Keratinocyte (primary cell): ENCODE results near the gene DOCK3. TPM values are rescaled to one million over a fixed set of nuclear protein-coding genes. Genes with fewer than 3 reads are reported as not detected.

Experiments
- DNase-seq: peaks from one replicate; pipeline ENCODE4 v3.0.0-alpha.2; 2011; ENCODE audit warnings: low read depth, missing footprints, low spot score
- FAIRE-seq: peaks from 2 replicates; lab custom pipeline; 2011; peaks lifted over from hg19 to GRCh38; lab: Jason Lieb, UNC
- H2AFZ ChIP-seq: 2 replicates; pipeline ENCODE4 v1.6.0; 2012; ENCODE audit warnings: low read length, control low read depth, inconsistent platforms; ENCODE audit not compliant: control insufficient read depth
- H3K27ac ChIP-seq: 2 replicates; pipeline ENCODE4 v1.5.1; 2011; ENCODE audit warnings: low read length; ENCODE audit not compliant: control insufficient read depth, insufficient read depth
- H3K27me3 ChIP-seq: 3 replicates; pipeline ENCODE4 v1.6.0; 2011; ENCODE audit warnings: low read length; ENCODE audit not compliant: control insufficient read depth, insufficient read depth; ENCODE audit errors: extremely low read depth
- H3K36me3 ChIP-seq, 2 experiments: 2 replicates in 1 of 2; 3 replicates in 1 of 2; pipeline ENCODE4 v1.5.1; 2011; ENCODE audit warnings: low read length in 2 of 2, mild to moderate bottlenecking in 1 of 2; ENCODE audit not compliant: control insufficient read depth in 2 of 2, insufficient read depth in 2 of 2; ENCODE audit errors: extremely low read depth in 1 of 2
- H3K4me1 ChIP-seq: 3 replicates; pipeline ENCODE4 v1.5.1; 2011; ENCODE audit warnings: low read length; ENCODE audit not compliant: control insufficient read depth, insufficient read depth; ENCODE audit errors: extremely low read depth
- H3K4me2 ChIP-seq: 3 replicates; pipeline ENCODE4 v1.6.0; 2011; ENCODE audit warnings: low read depth, low read length; ENCODE audit not compliant: control insufficient read depth, insufficient read depth; ENCODE audit errors: extremely low read depth
- H3K4me3 ChIP-seq, 3 experiments: fragments of 200-600 bp in 1 of 3; sonication (generic) in 1 of 3; 2 replicates in 2 of 3; 3 replicates in 1 of 3; pipeline ENCODE4 v1.5.1; 2011 to 2016; ENCODE audit warnings: low read length in 3 of 3, mild to moderate bottlenecking in 3 of 3, control low read depth in 2 of 3, inconsistent platforms in 1 of 3, low read depth in 1 of 3, mixed read lengths in 1 of 3, mixed run types in 1 of 3, moderate library complexity in 1 of 3; ENCODE audit not compliant: control insufficient read depth in 2 of 3, insufficient read depth in 2 of 3; ENCODE audit errors: extremely low read depth in 1 of 3
- H3K79me2 ChIP-seq: 2 replicates; pipeline ENCODE4 v1.6.0; 2012; ENCODE audit warnings: low read length; ENCODE audit not compliant: control insufficient read depth, insufficient read depth
- H3K9ac ChIP-seq: 3 replicates; pipeline ENCODE4 v1.6.0; 2011; ENCODE audit warnings: low read length; ENCODE audit not compliant: control insufficient read depth, insufficient read depth; ENCODE audit errors: extremely low read depth
- H3K9me1 ChIP-seq: 3 replicates; pipeline ENCODE4 v1.6.0; 2011; ENCODE audit warnings: low read length; ENCODE audit not compliant: control insufficient read depth, insufficient read depth; ENCODE audit errors: extremely low read depth
- H3K9me3 ChIP-seq: 2 replicates; pipeline ENCODE4 v1.5.1; 2012; ENCODE audit warnings: low read depth, low read length; ENCODE audit not compliant: control insufficient read depth
- H4K20me1 ChIP-seq: 3 replicates; pipeline ENCODE4 v1.6.0; 2011; ENCODE audit warnings: low read length; ENCODE audit not compliant: control insufficient read depth, insufficient read depth; ENCODE audit errors: extremely low read depth
- EZH2 ChIP-seq: IDR thresholded peaks from one replicate; pipeline ENCODE4 v1.6.1; 2012; ENCODE audit warnings: inconsistent platforms, mild to moderate bottlenecking, low read length, moderate library complexity
- dilution Hi-C: fragments of 300-500 bp; cut with MboI; formaldehyde crosslinking; loops from one replicate; pipeline ENCODE4 v1.7.0; 2020; ENCODE audit warnings: low sequenced_read_pairs; ENCODE audit not compliant: extremely low pct_ligation_motif_present
- polyA plus RNA-seq, 5 experiments: library from polyadenylated mRNA; depleted of rRNA in 3 of 5; stranded (reverse) in 3 of 5; stranded (forward) in 1 of 5; unstranded in 1 of 5; fragments of >200 nt; gene quantifications; 1 replicate in 1 of 5; 2 replicates in 3 of 5; 3 replicates in 1 of 5; pipeline versions ENCODE4 v1.2.1 to v1.2.3, GENCODE V29; 2011 to 2012; ENCODE audit warnings: missing spikeins in 2 of 5, low read depth in 1 of 5, low replicate concordance in 1 of 5
- TF ChIP-seq, protein P1 (sequence below), 3 experiments: IDR thresholded peaks in 1 of 3; conservative IDR thresholded peaks in 1 of 3; optimal IDR thresholded peaks in 1 of 3; 2 replicates in 2 of 3; 3 replicates in 1 of 3; pipeline versions ENCODE3 to v1.5.1; 2011; ENCODE audit warnings: low read length in 3 of 3, mild to moderate bottlenecking in 3 of 3, moderate library complexity in 2 of 3, control low read depth in 1 of 3, inconsistent platforms in 1 of 3; ENCODE audit not compliant: insufficient read depth in 2 of 3; ENCODE audit errors: extremely low read depth in 1 of 3

The DOCK3 gene
- polyA plus RNA-seq, 1 donor (not counting 4 experiments of a cell fraction or from before 2014, with no cell fraction given), result 0.10 TPM

DNA sequence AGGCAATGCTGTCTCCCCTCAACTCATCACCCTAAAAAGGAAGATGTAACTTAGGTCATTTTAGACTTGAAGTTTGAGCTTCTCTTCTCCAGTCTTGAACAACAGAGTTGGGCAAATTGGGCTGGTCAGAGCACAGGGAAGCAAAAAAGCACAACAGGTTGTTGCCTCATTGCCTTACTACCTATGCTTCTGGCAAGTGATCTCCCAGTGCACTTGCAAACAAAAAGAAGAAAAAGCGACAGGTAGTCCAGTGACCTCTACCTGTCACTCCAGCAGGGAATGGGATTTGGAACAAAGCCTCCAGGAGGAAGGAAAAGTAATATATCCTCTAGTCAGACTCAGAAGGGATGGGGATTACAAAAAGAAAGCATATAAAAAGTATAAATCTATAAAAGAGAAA lies 550.1 kb downstream of the DOCK3 start:
- FAIRE-seq (no peak), DNase-seq (no peak)
- H3K4me3 ChIP-seq, result no peak overlapping the region
- no peaks in the 10 kb centered on the region for H3K36me3 ChIP-seq
- no peaks in the 10 kb centered on the region for H3K27me3 ChIP-seq
- H4K20me1 ChIP-seq, result no peaks in the 10 kb centered on the region
- no peak overlapping the region for H3K4me2 ChIP-seq
- dilution Hi-C loops, result no loop called here
- TF ChIP-seq, protein P1, sequence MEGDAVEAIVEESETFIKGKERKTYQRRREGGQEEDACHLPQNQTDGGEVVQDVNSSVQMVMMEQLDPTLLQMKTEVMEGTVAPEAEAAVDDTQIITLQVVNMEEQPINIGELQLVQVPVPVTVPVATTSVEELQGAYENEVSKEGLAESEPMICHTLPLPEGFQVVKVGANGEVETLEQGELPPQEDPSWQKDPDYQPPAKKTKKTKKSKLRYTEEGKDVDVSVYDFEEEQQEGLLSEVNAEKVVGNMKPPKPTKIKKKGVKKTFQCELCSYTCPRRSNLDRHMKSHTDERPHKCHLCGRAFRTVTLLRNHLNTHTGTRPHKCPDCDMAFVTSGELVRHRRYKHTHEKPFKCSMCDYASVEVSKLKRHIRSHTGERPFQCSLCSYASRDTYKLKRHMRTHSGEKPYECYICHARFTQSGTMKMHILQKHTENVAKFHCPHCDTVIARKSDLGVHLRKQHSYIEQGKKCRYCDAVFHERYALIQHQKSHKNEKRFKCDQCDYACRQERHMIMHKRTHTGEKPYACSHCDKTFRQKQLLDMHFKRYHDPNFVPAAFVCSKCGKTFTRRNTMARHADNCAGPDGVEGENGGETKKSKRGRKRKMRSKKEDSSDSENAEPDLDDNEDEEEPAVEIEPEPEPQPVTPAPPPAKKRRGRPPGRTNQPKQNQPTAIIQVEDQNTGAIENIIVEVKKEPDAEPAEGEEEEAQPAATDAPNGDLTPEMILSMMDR (optimal IDR thresholded peaks at IDR 0.05 in 1 of 3, IDR thresholded peaks at IDR 0.05 in 1 of 3, conservative IDR thresholded peaks at IDR 0.05 in 1 of 3; ENCODE audit: extremely low read depth in 1 of 3, insufficient read depth in 2 of 3, low read length in 3 of 3), result no peak
- no peak for TF ChIP-seq EZH2
- no peak overlapping the region for H3K27ac ChIP-seq
- no peaks in the 10 kb centered on the region for H3K4me1 ChIP-seq
- no peak overlapping the region for H3K9ac ChIP-seq
- H2AFZ ChIP-seq, result no peak overlapping the region
- no peaks in the 10 kb centered on the region for H3K9me1 ChIP-seq
- H3K79me2 ChIP-seq, result no peaks in the 10 kb centered on the region
- H3K9me3 ChIP-seq, result no peaks in the 10 kb centered on the region

DNA sequence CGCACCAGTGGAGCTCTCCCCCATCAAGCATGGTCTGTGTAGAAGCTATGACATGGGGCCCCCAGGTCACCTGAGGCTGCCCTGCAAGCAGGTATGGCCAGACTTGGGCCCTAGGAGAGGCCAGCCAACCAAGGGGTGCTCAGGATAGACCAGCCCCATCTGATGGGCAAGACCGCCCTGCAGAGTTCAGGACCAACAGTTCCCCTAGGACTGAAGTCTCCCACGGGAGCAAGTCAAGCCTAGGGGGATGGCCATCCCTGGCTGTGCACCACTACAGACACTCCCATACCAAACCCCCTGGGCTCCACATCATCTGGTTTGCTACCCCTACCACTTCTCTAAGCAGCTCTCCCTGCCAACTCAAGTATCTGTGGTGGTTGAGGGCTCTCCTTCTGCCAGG lies 568.2 kb downstream of the DOCK3 start:
- DNase-seq, result no peak
- no peaks in the 10 kb centered on the region for H3K9me1 ChIP-seq
- no peaks in the 10 kb centered on the region for H4K20me1 ChIP-seq
- H3K4me1 ChIP-seq, result no peaks in the 10 kb centered on the region
- H3K4me2 ChIP-seq, result no peak overlapping the region
- no peaks in the 10 kb centered on the region for H3K79me2 ChIP-seq
- dilution Hi-C loops, result no loop called here
- no peaks in the 10 kb centered on the region for H3K36me3 ChIP-seq
- H3K9me3 ChIP-seq, result no peaks in the 10 kb centered on the region
- H3K27me3 ChIP-seq, result no peaks in the 10 kb centered on the region
- no peak for TF ChIP-seq EZH2
- TF ChIP-seq, protein P1 (optimal IDR thresholded peaks at IDR 0.05 in 1 of 3, IDR thresholded peaks at IDR 0.05 in 1 of 3, conservative IDR thresholded peaks at IDR 0.05 in 1 of 3; ENCODE audit: extremely low read depth in 1 of 3, insufficient read depth in 2 of 3, low read length in 3 of 3), result no peak
- no peak overlapping the region for H3K4me3 ChIP-seq
- no peak overlapping the region for H3K27ac ChIP-seq
- no peak overlapping the region for H2AFZ ChIP-seq
- no peak for FAIRE-seq
- H3K9ac ChIP-seq, result no peak overlapping the region
